ENCODE data around the gene NEURL1.
"Not testable (repeated sequence)": the region's sequence is repeated elsewhere in the genome, so short reads cannot be mapped to it uniquely, and the experiment has no call there.

Gene NEURL1

DNA sequence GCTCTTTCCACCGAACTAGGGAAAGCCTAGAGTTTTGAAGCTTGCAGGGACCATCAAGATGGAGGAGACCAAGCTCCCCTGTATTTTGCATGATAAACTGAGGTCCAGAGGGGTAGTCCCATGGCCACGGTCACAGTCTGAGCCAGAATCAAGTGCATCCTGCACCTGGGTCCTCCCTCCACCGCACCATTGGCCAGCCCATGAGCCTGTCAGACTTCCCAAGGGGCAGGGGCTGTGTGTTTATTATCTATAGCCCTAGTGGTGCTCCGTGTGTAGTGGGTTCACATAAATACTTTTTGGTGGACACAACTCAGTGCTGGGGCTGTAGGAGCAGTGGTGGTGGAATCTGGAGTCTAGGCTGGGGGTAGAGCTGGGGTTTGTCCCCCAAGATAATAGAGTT, 18.1 kb upstream of the NEURL1 start:
- Histone ChIP-seq H3K36me3 (ENCODE audit: control insufficient read depth in 5 of 5, insufficient read depth in 5 of 5, low read length in 5 of 5) (no peaks in the 10 kb centered on the region), H3K9me3 (ENCODE audit: control insufficient read depth in 5 of 5, low read length in 5 of 5) (no peaks in the 10 kb centered on the region), H3K27ac (ENCODE audit: low read depth, low read length) (no peak overlapping the region), H3K4me3 (ENCODE audit: low read depth in 1 of 5, low read length in 5 of 5) (no peak overlapping the region), H3K9ac (ENCODE audit: low read length in 5 of 5) (no peak overlapping the region), H3K27me3 (ENCODE audit: control insufficient read depth in 5 of 5, insufficient read depth in 4 of 5, low read length in 5 of 5) (peaks cover 0 to 21% (median 4%) of the 10 kb centered on the region in 5 donors), H3K4me1 (ENCODE audit: control insufficient read depth in 5 of 5, insufficient read depth in 5 of 5, low read length in 5 of 5) (peaks cover 2 to 19% (median 16%) of the 10 kb centered on the region in 5 donors)

DNA sequence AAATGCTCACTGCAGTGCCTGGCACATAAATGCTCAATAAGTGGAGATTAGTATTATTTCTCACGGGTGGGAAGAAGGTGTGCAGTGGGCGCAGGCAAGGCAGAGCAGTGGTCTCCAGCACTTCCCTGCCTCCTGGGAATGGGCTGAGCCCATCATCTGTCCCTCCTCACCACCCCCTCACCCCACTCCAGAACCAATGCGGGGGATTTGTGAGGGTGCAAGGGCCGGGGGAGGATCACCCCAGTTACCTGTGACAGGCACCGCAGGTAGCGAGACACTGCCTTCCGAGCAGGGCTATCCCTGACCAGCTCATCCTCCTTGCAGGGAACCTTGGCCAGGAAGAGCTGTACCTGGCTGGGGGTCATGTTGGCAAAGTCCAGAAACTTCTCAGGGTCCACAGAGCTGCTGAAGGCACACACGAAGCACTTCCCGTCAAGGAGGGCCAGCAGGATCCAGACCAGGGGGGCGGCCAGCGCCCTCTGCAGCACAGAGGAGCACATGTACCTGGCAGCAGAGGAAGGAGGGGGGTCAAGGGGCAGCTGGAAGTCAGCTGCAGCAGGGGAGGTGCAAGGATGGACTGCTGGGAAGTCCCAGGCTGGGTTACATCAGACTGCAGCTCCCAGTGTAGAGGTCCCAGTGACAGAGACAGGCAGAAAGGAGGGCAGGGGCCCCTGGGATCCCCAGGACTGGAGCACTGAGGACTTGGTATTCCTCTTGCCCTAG, 17.3 kb upstream of the NEURL1 start:
- no peak overlapping the region for H3K4me3 ChIP-seq (ENCODE audit: low read depth in 1 of 5, low read length in 5 of 5)
- no peaks in the 10 kb centered on the region for H3K9me3 ChIP-seq (ENCODE audit: control insufficient read depth in 5 of 5, low read length in 5 of 5)
- no peaks in the 10 kb centered on the region for H3K36me3 ChIP-seq (ENCODE audit: control insufficient read depth in 5 of 5, insufficient read depth in 5 of 5, low read length in 5 of 5)
- no peak overlapping the region for H3K27ac ChIP-seq (ENCODE audit: low read depth, low read length)
- H3K27me3 ChIP-seq (ENCODE audit: control insufficient read depth in 5 of 5, insufficient read depth in 4 of 5, low read length in 5 of 5) = peaks cover 0 to 21% (median 4%) of the 10 kb centered on the region in 5 donors
- H3K9ac ChIP-seq (ENCODE audit: low read length in 5 of 5) = no peak overlapping the region
- H3K4me1 ChIP-seq (ENCODE audit: control insufficient read depth in 5 of 5, insufficient read depth in 5 of 5, low read length in 5 of 5) = peaks cover 1 to 18% (median 14%) of the 10 kb centered on the region in 5 donors

DNA sequence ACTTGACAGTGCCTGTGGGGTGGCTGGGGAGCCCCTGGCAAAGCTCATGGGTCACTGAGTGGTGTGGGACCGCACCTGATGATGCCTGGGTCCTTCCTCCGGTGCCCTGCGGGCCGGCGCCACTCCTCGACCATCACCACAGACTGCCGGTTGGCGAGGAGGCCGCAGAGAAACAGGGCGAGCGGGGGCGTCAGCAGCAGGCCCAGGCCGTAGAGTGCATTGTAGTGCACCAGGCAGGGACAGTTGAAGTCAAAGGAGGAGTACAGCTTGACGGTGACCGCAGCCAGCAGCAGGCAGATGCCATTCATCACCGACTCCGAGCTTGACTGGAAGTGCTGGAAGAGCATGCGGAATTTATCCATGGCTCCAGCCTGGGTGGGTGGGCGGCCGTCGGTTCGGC, 14.8 kb upstream of the NEURL1 start:
- Histone ChIP-seq H3K9me3 (ENCODE audit: control insufficient read depth in 5 of 5, low read length in 5 of 5) (no peaks in the 10 kb centered on the region), H3K27ac (ENCODE audit: low read depth, low read length) (no peak overlapping the region), H3K36me3 (ENCODE audit: control insufficient read depth in 5 of 5, insufficient read depth in 5 of 5, low read length in 5 of 5) (no peaks in the 10 kb centered on the region), H3K4me3 (ENCODE audit: low read depth in 1 of 5, low read length in 5 of 5) (no peak overlapping the region), H3K27me3 (ENCODE audit: control insufficient read depth in 5 of 5, insufficient read depth in 4 of 5, low read length in 5 of 5) (peaks cover 0 to 18% (median 2%) of the 10 kb centered on the region in 5 donors), H3K9ac (ENCODE audit: low read length in 5 of 5) (no peak overlapping the region), H3K4me1 (ENCODE audit: control insufficient read depth in 5 of 5, insufficient read depth in 5 of 5, low read length in 5 of 5) (peaks cover 0 to 19% (median 8%) of the 10 kb centered on the region in 5 donors)

DNA sequence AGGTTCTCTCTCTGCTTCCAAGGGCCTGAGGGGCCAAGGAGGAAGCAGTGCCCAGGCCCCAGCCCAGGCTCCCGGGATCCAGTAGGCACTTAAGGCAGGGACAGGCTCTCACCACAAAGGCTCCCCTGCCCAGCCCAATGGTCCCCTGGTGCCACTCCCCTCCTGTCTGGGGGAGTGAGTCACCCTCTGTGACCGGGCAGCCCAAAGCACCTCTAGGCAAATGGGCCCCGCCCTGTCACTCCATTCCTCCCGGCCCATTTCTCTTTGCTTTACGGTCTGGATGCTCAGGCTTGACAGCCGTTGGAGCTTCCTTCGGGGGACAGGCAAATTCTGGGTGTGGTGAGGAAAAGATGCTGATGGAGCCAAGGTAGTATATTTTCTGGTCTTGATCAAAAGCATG, 14.4 kb upstream of the NEURL1 start, which contains the start of gene CALHM3:
Gene CALHM3 (minus strand): TSS at position 106 of the 400 bp plus-strand sequence. CDS start 208 bp downstream, outside the sequence.
- Histone ChIP-seq H3K27ac (ENCODE audit: low read depth, low read length) (no peak within 1 kb of the TSS), H3K4me1 (ENCODE audit: control insufficient read depth in 5 of 5, insufficient read depth in 5 of 5, low read length in 5 of 5) (peaks cover 0 to 19% (median 8%) of the 10 kb centered on the region in 5 donors)

DNA sequence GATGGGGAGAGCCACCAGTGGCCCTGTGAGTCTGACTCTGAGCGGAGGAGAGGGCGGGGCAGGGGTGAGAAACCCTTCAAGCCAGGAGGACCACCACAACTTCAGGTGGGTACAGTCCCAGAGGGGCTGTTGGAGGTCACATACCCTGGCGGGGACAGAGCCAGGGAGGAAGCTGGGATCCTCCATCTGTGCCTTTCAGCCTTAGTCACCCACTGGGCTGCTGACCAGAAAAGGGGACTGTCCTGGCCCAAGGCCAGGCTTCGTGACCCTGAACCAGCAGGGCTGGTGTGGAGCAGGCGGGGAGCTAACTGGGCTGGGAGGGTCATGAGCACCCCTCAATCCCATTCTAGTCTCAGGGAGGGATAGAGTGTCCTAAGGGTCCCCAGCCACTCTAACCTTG, 13.0 kb upstream of the NEURL1 start:
- Histone ChIP-seq H3K4me1 (ENCODE audit: control insufficient read depth in 5 of 5, insufficient read depth in 5 of 5, low read length in 5 of 5) (peaks cover 0 to 19% (median 9%) of the 10 kb centered on the region in 5 donors), H3K27me3 (ENCODE audit: control insufficient read depth in 5 of 5, insufficient read depth in 4 of 5, low read length in 5 of 5) (peaks cover 0 to 16% (median 2%) of the 10 kb centered on the region in 5 donors), H3K9ac (ENCODE audit: low read length in 5 of 5) (no peak overlapping the region), H3K27ac (ENCODE audit: low read depth, low read length) (peak overlapping the region; percentile 41), H3K9me3 (ENCODE audit: control insufficient read depth in 5 of 5, low read length in 5 of 5) (no peaks in the 10 kb centered on the region), H3K4me3 (ENCODE audit: low read depth in 1 of 5, low read length in 5 of 5) (no peak overlapping the region), H3K36me3 (ENCODE audit: control insufficient read depth in 5 of 5, insufficient read depth in 5 of 5, low read length in 5 of 5) (no peaks in the 10 kb centered on the region)

More for the DNA sequence above, 14.4 kb upstream of the NEURL1 start, which contains the start of gene CALHM3:
- Histone ChIP-seq H3K4me3 (ENCODE audit: low read depth in 1 of 5, low read length in 5 of 5) (no peak within 1 kb of the TSS), H3K36me3 (ENCODE audit: control insufficient read depth in 5 of 5, insufficient read depth in 5 of 5, low read length in 5 of 5) (no peaks in the 10 kb centered on the region), H3K27me3 (ENCODE audit: control insufficient read depth in 5 of 5, insufficient read depth in 4 of 5, low read length in 5 of 5) (peaks cover 0 to 18% (median 2%) of the 10 kb centered on the region in 5 donors), H3K9ac (ENCODE audit: low read length in 5 of 5) (no peak within 1 kb of the TSS), H3K9me3 (ENCODE audit: control insufficient read depth in 5 of 5, low read length in 5 of 5) (no peaks in the 10 kb centered on the region)

DNA sequence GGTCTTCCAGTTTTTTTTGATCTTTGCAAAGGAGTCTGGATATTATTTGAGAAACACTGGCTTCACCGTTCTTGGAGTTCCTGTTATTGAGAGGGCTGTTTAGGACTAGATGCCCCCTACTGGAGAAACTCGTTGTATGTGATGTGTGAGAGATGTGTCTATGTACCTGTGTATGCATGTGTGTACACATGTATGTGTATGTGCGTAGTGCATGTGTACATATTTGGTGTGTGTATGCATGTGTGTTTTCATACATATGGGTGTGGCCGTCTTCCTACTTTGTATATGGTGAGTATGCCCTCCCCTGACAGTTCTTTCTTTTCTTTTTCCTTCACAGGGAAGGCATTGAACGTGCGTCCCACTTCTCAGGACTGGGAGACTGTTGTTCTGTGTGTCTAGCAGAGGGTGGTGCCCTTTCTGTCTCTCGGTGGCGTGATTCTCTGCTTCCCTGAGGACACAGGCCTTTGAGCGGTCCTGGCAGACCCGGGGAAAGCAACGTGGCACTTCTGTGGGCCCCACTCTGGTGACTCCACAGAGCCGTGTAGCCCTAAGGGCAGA, 11.5 kb upstream of the NEURL1 start:
- no peaks in the 10 kb centered on the region for H3K36me3 ChIP-seq (ENCODE audit: control insufficient read depth in 5 of 5, insufficient read depth in 5 of 5, low read length in 5 of 5)
- H3K4me3 ChIP-seq (ENCODE audit: low read depth in 1 of 5, low read length in 5 of 5) = no peak overlapping the region
- peaks cover 0 to 9% (median 0%) of the 10 kb centered on the region in 5 donors for H3K27me3 ChIP-seq (ENCODE audit: control insufficient read depth in 5 of 5, insufficient read depth in 4 of 5, low read length in 5 of 5)
- peaks cover 0 to 22% (median 10%) of the 10 kb centered on the region in 5 donors for H3K4me1 ChIP-seq (ENCODE audit: control insufficient read depth in 5 of 5, insufficient read depth in 5 of 5, low read length in 5 of 5)
- H3K9ac ChIP-seq (ENCODE audit: low read length in 5 of 5) = peak overlapping the region in 1 of 5 donors; percentile 12
- H3K27ac ChIP-seq (ENCODE audit: low read depth, low read length) = no peak overlapping the region
- H3K9me3 ChIP-seq (ENCODE audit: control insufficient read depth in 5 of 5, low read length in 5 of 5) = no peaks in the 10 kb centered on the region

DNA sequence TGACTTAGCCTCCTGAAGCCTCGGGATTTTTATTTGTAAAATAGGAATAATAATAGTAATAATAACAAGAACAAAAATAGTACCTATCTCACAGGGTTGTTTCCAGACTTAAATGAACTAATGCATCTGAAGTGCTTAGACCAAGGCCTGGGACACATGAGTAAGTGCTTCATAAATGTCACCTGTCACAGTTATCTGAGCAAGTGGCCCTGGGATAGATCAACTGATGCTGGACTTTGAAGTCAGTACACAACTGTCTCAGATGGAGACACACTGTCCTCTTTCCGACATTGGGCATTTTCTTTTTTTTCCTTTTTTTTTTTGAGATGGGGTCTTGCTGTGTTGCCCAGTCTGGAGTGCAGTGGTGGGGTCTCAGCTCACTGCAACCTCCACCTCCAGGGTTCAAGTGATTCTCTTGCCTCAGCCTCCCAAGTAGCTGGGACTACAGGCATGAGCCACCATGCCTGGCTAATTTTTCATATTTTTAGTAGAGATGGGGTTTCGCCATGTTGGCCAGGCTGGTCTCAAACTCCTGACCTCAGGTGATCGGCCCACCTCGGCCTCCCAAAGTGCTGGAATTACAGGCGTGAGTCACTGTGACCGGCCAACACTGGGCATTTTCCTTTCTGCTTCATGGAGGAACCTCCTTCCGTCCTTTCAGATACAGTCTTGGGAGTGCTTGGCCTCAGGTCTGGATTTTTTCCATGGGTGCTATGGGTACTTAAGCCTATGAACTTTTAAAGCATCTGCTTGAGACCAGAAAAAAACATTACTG, 6.7 kb upstream of the NEURL1 start:
- H3K4me1 ChIP-seq (ENCODE audit: control insufficient read depth in 5 of 5, insufficient read depth in 5 of 5, low read length in 5 of 5); H3K27me3 ChIP-seq (ENCODE audit: control insufficient read depth in 5 of 5, insufficient read depth in 4 of 5, low read length in 5 of 5); H3K36me3 ChIP-seq (ENCODE audit: control insufficient read depth in 5 of 5, insufficient read depth in 5 of 5, low read length in 5 of 5); H3K4me3 ChIP-seq (ENCODE audit: low read depth in 1 of 5, low read length in 5 of 5); H3K9me3 ChIP-seq (ENCODE audit: control insufficient read depth in 5 of 5, low read length in 5 of 5); H3K27ac ChIP-seq (ENCODE audit: low read depth, low read length); H3K9ac ChIP-seq (ENCODE audit: low read length in 5 of 5): not testable (repeated sequence)

DNA sequence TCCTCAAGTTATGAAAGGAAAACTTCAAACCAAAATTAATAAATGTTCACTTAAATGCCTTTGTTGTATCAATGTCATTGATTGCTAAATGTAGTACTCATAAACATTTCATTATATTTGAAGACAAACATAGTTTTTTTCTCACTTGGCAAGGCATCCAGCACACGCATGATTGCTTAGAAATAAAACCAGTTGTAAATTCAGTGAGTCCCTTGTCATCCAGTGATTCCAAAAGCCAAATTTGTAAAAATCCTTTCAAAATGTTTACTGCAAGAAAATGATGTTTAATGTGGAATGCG, 6.1 kb upstream of the NEURL1 start:
- peaks cover 0 to 3% (median 0%) of the 10 kb centered on the region in 5 donors for H3K27me3 ChIP-seq (ENCODE audit: control insufficient read depth in 5 of 5, insufficient read depth in 4 of 5, low read length in 5 of 5)
- H3K36me3 ChIP-seq (ENCODE audit: control insufficient read depth in 5 of 5, insufficient read depth in 5 of 5, low read length in 5 of 5) = no peaks in the 10 kb centered on the region
- no peak overlapping the region for H3K4me3 ChIP-seq (ENCODE audit: low read depth in 1 of 5, low read length in 5 of 5)
- peaks cover 0 to 5% (median 2%) of the 10 kb centered on the region in 5 donors for H3K4me1 ChIP-seq (ENCODE audit: control insufficient read depth in 5 of 5, insufficient read depth in 5 of 5, low read length in 5 of 5)
- H3K27ac ChIP-seq (ENCODE audit: low read depth, low read length) = no peak overlapping the region
- no peak overlapping the region for H3K9ac ChIP-seq (ENCODE audit: low read length in 5 of 5)
- H3K9me3 ChIP-seq (ENCODE audit: control insufficient read depth in 5 of 5, low read length in 5 of 5) = no peaks in the 10 kb centered on the region

DNA sequence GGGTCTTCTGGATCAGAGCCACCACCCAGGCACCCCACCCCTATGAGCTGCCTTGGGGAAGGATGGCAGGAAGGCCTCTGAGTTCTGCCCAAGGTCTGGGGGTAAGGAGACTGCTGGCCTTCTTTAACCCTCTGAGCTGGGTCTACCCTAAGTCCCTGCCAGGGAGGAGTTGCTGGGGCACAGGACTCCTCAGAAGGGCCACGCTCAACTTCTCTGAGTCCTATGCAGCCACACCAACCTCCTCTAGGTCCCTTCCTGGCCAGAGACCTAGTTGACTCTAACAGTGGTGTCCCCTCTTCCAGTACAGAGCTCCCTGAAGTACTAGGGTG, 2.6 kb upstream of the NEURL1 start:
- no peaks in the 10 kb centered on the region for H3K9me3 ChIP-seq (ENCODE audit: control insufficient read depth in 5 of 5, low read length in 5 of 5)

More for the DNA sequence above, 2.6 kb upstream of the NEURL1 start:
- H3K4me1 ChIP-seq (ENCODE audit: control insufficient read depth in 5 of 5, insufficient read depth in 5 of 5, low read length in 5 of 5) = peaks cover 2 to 16% (median 12%) of the 10 kb centered on the region in 5 donors
- H3K27ac ChIP-seq (ENCODE audit: low read depth, low read length) = no peak overlapping the region
- no peak overlapping the region for H3K9ac ChIP-seq (ENCODE audit: low read length in 5 of 5)
- H3K27me3 ChIP-seq (ENCODE audit: control insufficient read depth in 5 of 5, insufficient read depth in 4 of 5, low read length in 5 of 5) = peaks cover 16 to 37% (median 17%) of the 10 kb centered on the region in 5 donors
- no peak overlapping the region for H3K4me3 ChIP-seq (ENCODE audit: low read depth in 1 of 5, low read length in 5 of 5)
- H3K36me3 ChIP-seq (ENCODE audit: control insufficient read depth in 5 of 5, insufficient read depth in 5 of 5, low read length in 5 of 5) = no peaks in the 10 kb centered on the region
